ENCODE results near the gene ANO4.

DNA sequence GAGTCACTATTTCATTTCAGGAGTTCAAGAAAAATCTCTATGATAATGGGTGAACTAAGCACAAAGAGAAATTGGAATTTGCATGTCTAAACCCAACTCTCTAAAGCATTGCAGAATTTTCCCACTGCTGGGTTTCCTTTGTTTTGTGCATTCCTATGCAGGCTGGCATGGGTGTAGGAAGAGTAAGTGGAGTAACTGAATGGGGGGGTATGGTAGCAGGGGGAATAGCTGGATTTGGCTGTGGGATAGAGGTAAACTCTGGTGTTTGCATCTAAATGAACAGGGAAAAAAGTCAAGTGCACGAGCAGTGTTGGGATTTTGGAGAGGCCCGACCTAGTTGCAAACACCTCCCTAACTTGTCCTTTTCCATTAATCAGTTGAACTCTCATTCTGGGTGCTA lies 159.1 kb downstream of the ANO4 start:
- TF ChIP-seq, protein P1, sequence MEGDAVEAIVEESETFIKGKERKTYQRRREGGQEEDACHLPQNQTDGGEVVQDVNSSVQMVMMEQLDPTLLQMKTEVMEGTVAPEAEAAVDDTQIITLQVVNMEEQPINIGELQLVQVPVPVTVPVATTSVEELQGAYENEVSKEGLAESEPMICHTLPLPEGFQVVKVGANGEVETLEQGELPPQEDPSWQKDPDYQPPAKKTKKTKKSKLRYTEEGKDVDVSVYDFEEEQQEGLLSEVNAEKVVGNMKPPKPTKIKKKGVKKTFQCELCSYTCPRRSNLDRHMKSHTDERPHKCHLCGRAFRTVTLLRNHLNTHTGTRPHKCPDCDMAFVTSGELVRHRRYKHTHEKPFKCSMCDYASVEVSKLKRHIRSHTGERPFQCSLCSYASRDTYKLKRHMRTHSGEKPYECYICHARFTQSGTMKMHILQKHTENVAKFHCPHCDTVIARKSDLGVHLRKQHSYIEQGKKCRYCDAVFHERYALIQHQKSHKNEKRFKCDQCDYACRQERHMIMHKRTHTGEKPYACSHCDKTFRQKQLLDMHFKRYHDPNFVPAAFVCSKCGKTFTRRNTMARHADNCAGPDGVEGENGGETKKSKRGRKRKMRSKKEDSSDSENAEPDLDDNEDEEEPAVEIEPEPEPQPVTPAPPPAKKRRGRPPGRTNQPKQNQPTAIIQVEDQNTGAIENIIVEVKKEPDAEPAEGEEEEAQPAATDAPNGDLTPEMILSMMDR (IDR thresholded peaks at IDR 0.05; ENCODE audit: low read length), result no peak
- TF ChIP-seq EZH2 (optimal IDR thresholded peaks at IDR 0.05; ENCODE audit: low read depth, low read length), result no peak
